G401 (cell line): ENCODE measurements around the gene PCSK4. TPM values are rescaled to one million over a fixed set of nuclear protein-coding genes. Genes with fewer than 3 reads are reported as not detected.

Source experiments
- DNase-seq: peaks from one replicate; pipeline ENCODE4 v3.0.0-alpha.2; 2015; ENCODE audit warnings: low spot score
- in situ Hi-C: cut with HindIII; loops from 2 replicates; pipeline ENCODE4 v1.10.0; 2016; ENCODE audit warnings: low sequenced_read_pairs, mixed read lengths
- total RNA-seq: library from RNA; depleted of rRNA; stranded (reverse); fragments of >200 nt; shearing (Covaris generic); gene quantifications from 2 replicates; pipeline ENCODE4 v1.2.3, GENCODE V29; 2014

PCSK4 gene
- total RNA-seq, 1 experiment from 2014 or later, result 9.2 TPM

GRCh38 chr19:1465191-1466016 is 24.7 kb downstream of the PCSK4 start:
- peak; percentile 83 for DNase-seq
- in situ Hi-C loops, result no loop called here

GRCh38 chr19:1461862-1462261 is 28.3 kb downstream of the PCSK4 start:
- DNase-seq, result peak; percentile 74

GRCh38 chr19:1460033-1460995 is 29.8 kb downstream of the PCSK4 start:
- in situ Hi-C loops, result no loop called here
- DNase-seq, result no peak

More at GRCh38 chr19:1461862-1462261, 28.3 kb downstream of the PCSK4 start:
- in situ Hi-C loops, result no loop called here

- in situ Hi-C loops, result no loop called here
- no peak for DNase-seq
Observed at GRCh38 chr19:1459479-1459878, 30.7 kb downstream of the PCSK4 start.

- in situ Hi-C loops, result no loop called here
- DNase-seq, result no peak
Observed at GRCh38 chr19:1457892-1458291, 32.3 kb downstream of the PCSK4 start.

GRCh38 chr19:1457031-1457739 is 33.0 kb downstream of the PCSK4 start:
- in situ Hi-C loops, result no loop called here

GRCh38 chr19:1456121-1456900 is 33.8 kb downstream of the PCSK4 start:
- no peak for DNase-seq
- in situ Hi-C loops, result no loop called here

More at GRCh38 chr19:1457031-1457739, 33.0 kb downstream of the PCSK4 start:
- no peak for DNase-seq

- DNase-seq, result peak; percentile 61
- in situ Hi-C loops, result no loop called here
Observed at GRCh38 chr19:1455336-1456120, 34.6 kb downstream of the PCSK4 start.

GRCh38 chr19:1455002-1455335 is 35.2 kb downstream of the PCSK4 start:
- no peak for DNase-seq
- in situ Hi-C loops, result no loop called here

GRCh38 chr19:1453525-1454364 is 36.4 kb downstream of the PCSK4 start:
- in situ Hi-C loops, result no loop called here
- DNase-seq, result no peak

- in situ Hi-C loops, result no loop called here
- no peak for DNase-seq
Observed at GRCh38 chr19:1452802-1453524, 37.2 kb downstream of the PCSK4 start.

- no peak for DNase-seq
- in situ Hi-C loops, result no loop called here
Observed at GRCh38 chr19:1451916-1452801, 38.0 kb downstream of the PCSK4 start.

- peak; percentile 63 for DNase-seq
- in situ Hi-C loops, result no loop called here
Observed at GRCh38 chr19:1450735-1451731, 39.1 kb downstream of the PCSK4 start.
